ENCODE data around the gene ZNF771.

ZNF771 gene

GRCh38 chr16:30418350-30419181, 11.2 kb downstream of the ZNF771 start:
- Mint-ChIP-seq H3K27me3 (no peaks in the 10 kb centered on the region), H3K36me3 (peaks cover 28 to 50% of the 10 kb centered on the region in 2 donors), H3K4me1 (peaks cover 24 to 34% of the 10 kb centered on the region in 2 donors), H3K27ac (peak overlapping the region; percentile 83), H3K9me3 (no peaks in the 10 kb centered on the region), H3K4me3 (peak overlapping the region; percentile 53 to 72)
- ATAC-seq (replicated peaks) (no peak), DNase-seq (no peak)

GRCh38 chr16:30421010-30421409, 13.6 kb downstream of the ZNF771 start:
- Mint-ChIP-seq H3K9me3 (no peaks in the 10 kb centered on the region), H3K27me3 (no peaks in the 10 kb centered on the region), H3K4me3 (no peak overlapping the region), H3K36me3 (peaks cover 34 to 55% of the 10 kb centered on the region in 2 donors), H3K27ac (peak overlapping the region; percentile 28), H3K4me1 (peaks cover 23 to 28% of the 10 kb centered on the region in 2 donors)
- no peak for DNase-seq
- no peak for ATAC-seq (replicated peaks)

DNA sequence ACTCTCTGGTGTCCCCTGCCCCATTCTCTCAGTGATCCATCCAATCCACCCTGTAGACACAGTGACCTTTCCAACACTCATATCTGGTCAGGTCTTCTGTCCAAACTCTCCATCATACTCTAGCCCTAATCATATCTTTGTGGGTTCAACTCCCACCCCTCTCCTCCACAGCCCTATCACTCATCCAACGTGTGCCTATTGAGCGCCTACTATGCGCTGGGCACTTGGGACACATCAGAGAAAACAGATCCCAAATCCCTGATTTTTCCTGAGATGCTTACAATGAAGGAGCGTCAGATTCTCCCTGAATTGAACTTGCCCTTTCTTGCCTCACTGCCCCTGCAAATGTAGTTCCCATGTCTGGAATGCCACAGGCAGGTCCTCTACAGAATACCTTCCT, 20.6 kb downstream of the ZNF771 start:
- H3K27ac Mint-ChIP-seq = no peak overlapping the region

DNA sequence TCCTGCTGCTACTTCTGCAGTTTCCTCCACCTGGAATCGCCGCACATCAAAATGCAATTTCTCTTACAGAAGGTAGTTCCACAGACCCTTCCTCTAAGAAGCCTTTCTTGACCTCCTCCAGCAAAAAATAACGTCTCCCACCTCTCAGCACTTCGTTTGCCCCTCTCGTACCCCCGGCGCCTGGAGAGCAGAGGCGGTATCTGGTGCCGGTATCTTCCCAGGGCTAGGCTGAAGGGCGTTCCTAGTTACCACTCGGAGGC, 21.9 kb downstream of the ZNF771 start:
- no peak for DNase-seq
- Mint-ChIP-seq H3K27ac (no peak overlapping the region), H3K9me3 (no peaks in the 10 kb centered on the region), H3K4me1 (peaks cover 8 to 15% of the 10 kb centered on the region in 2 donors), H3K27me3 (no peaks in the 10 kb centered on the region), H3K4me3 (no peak overlapping the region), H3K36me3 (peaks cover 16 to 31% of the 10 kb centered on the region in 2 donors)
- peak in 1 of 2 donors; percentile 28 for ATAC-seq (replicated peaks)

More for the DNA sequence above, 20.6 kb downstream of the ZNF771 start:
- DNase-seq (no peak), ATAC-seq (replicated peaks) (no peak)
- peaks cover 8 to 13% of the 10 kb centered on the region in 2 donors for H3K4me1 Mint-ChIP-seq
- H3K4me3 Mint-ChIP-seq = peak overlapping the region in 1 of 2 donors; percentile 41
- H3K9me3 Mint-ChIP-seq = no peaks in the 10 kb centered on the region
- no peaks in the 10 kb centered on the region for H3K27me3 Mint-ChIP-seq
- peaks cover 22 to 38% of the 10 kb centered on the region in 2 donors for H3K36me3 Mint-ChIP-seq

DNA sequence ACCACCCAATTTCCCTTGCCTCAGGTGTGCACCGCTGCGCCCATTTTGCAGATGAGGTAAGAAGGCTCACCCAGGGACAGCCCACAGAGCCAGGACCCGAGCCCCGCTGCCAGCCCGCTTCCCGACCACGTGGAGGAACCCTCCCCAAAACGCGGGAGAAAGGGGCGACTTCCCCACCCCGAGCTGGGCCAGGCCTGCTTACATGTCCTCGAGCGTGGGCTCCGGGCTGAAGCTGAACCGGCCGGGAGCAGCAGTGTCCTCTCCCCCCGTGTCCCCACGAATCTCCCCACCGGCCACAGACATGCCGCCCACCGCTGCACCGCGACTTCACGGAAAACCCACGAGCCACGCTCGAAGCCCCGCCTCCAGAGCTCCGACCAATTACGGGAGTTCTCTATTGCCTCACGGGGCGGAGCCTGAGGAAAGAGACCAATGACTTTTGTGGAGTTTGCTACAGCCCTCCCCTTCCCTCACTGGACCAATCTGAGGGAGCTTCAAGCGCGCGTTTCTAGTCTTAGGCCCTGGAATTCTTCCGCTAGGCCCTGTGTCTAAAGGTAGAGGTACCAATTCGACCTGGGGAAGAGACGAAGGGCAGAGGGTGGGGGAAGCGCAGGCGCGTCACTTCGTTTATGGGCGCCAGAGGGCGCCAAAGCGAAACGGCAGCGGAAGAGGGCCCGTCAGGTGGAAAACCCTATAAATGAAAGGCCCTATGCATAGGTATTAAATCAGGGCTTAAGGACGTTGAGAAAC, 22.4 kb downstream of the ZNF771 start, which contains the start of gene DCTPP1:
Gene DCTPP1 (minus strand): TSS at position 353 of the 750 bp plus-strand sequence. CDS start 50 bp downstream, at position 303.
- no peak within 1 kb of the TSS for H3K27ac Mint-ChIP-seq
- no peaks in the 10 kb centered on the region for H3K9me3 Mint-ChIP-seq
- peaks cover 13 to 26% of the 10 kb centered on the region in 2 donors for H3K36me3 Mint-ChIP-seq
- no peak within 1 kb of the TSS for H3K4me3 Mint-ChIP-seq
- H3K27me3 Mint-ChIP-seq = no peaks in the 10 kb centered on the region
- ATAC-seq (replicated peaks) (peak; percentile 96 to 97), DNase-seq (peak; percentile 97)
- peaks cover 12 to 18% of the 10 kb centered on the region in 2 donors for H3K4me1 Mint-ChIP-seq

DNA sequence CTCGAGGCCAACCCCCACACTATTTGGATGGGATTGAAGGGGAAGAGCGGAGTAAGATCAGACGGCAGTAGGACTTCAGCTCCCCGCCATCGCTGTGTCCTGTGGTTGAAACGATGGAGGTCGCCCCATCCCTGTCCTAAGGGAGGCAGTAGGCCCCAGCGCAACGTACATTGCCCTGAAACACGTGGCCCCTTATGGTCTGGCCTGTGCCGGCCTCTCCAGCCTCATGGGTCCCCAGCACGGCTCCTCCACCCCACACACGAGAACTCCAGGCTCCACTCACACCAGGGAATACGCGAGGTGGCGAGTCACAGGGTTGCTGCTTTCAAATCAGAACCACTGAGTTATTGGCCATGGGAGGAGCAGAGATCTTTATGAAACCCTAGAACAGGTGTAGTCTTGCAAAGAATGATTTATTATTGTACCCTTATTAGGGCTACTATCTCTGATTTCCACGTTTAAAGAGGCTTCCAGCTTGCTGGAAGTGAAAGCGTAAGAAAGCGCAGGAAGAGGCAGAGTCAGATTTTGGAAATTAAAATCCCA, 23.1 kb downstream of the ZNF771 start:
- peaks cover 12 to 24% of the 10 kb centered on the region in 2 donors for H3K36me3 Mint-ChIP-seq
- no peak for DNase-seq
- no peaks in the 10 kb centered on the region for H3K27me3 Mint-ChIP-seq
- H3K9me3 Mint-ChIP-seq = no peaks in the 10 kb centered on the region
- H3K4me1 Mint-ChIP-seq = peaks cover 15 to 20% of the 10 kb centered on the region in 2 donors
- H3K27ac Mint-ChIP-seq = no peak overlapping the region
- no peak overlapping the region for H3K4me3 Mint-ChIP-seq
- ATAC-seq (replicated peaks) = peak; percentile 24 to 27

DNA sequence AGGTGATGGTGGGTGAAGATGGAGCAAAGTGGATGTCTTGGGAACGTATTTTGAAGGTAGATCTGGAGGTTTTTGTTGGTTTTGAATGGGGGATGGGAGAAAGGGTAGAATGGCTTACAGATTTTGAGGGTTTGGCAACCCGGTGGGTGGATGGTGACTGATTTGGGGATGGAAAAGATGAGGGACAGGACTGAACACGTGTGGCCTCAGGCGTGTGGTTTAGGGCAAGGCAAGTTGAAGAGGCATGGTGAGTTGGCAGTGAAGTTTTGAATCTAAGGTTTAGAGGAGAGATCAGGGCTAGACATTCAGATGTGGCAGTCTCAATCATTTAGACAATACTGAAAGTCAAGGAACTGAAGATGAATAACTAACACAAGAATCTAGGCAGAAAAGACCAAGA, 27.4 kb downstream of the ZNF771 start:
- no peaks in the 10 kb centered on the region for H3K27me3 Mint-ChIP-seq
- peaks cover 10 to 20% of the 10 kb centered on the region in 2 donors for H3K4me1 Mint-ChIP-seq
- DNase-seq (no peak), ATAC-seq (replicated peaks) (no peak)
- H3K4me3 Mint-ChIP-seq = peak overlapping the region in 1 of 2 donors; percentile 1
- H3K27ac Mint-ChIP-seq = peak overlapping the region; percentile 38
- no peaks in the 10 kb centered on the region for H3K9me3 Mint-ChIP-seq
- H3K36me3 Mint-ChIP-seq = no peaks in the 10 kb centered on the region

DNA sequence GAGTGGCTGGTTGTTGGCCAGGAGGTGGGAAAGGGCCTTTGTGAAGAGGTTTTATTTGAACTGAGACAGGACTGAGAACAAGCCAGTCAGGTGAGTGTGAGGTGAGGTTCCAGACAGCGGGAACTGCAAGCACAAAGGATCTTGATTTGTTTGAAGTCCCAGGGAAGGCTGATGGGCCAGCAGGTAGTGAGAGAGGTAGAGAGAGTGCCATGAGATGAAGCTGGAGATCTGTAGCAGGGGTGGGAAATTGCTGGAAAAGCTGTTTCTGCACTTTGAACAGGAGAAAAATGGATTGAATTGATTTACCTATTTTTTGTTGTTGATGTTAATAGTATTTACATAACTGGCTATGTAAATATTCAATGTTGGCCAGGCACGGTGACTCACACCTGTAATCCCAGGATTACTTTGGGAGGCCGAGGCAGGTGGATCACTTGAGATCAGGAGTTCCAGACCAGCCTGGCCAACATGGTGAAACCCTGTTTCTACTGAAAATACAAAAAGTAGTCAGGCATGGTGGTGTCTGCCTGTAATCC, 30.2 kb downstream of the ZNF771 start:
- no peak overlapping the region for H3K4me3 Mint-ChIP-seq
- no peaks in the 10 kb centered on the region for H3K9me3 Mint-ChIP-seq
- H3K36me3 Mint-ChIP-seq = peaks cover 3 to 7% of the 10 kb centered on the region in 2 donors
- peaks cover 14 to 37% of the 10 kb centered on the region in 2 donors for H3K4me1 Mint-ChIP-seq
- ATAC-seq (replicated peaks) = no peak
- no peaks in the 10 kb centered on the region for H3K27me3 Mint-ChIP-seq
- H3K27ac Mint-ChIP-seq = no peak overlapping the region
- DNase-seq = no peak

- H3K4me1 Mint-ChIP-seq = peaks cover 20 to 48% of the 10 kb centered on the region in 2 donors
- DNase-seq (no peak), ATAC-seq (replicated peaks) (peak in 1 of 2 donors; percentile 18)
- H3K27ac Mint-ChIP-seq = peak overlapping the region; percentile 52
- peaks cover 0 to 2% of the 10 kb centered on the region in 2 donors for H3K9me3 Mint-ChIP-seq
- H3K4me3 Mint-ChIP-seq = peak overlapping the region; percentile 5 to 40
- H3K36me3 Mint-ChIP-seq = peaks cover 11 to 16% of the 10 kb centered on the region in 2 donors
- H3K27me3 Mint-ChIP-seq = no peaks in the 10 kb centered on the region
Observed at GRCh38 chr16:30438835-30439234, 31.4 kb downstream of the ZNF771 start.

DNA sequence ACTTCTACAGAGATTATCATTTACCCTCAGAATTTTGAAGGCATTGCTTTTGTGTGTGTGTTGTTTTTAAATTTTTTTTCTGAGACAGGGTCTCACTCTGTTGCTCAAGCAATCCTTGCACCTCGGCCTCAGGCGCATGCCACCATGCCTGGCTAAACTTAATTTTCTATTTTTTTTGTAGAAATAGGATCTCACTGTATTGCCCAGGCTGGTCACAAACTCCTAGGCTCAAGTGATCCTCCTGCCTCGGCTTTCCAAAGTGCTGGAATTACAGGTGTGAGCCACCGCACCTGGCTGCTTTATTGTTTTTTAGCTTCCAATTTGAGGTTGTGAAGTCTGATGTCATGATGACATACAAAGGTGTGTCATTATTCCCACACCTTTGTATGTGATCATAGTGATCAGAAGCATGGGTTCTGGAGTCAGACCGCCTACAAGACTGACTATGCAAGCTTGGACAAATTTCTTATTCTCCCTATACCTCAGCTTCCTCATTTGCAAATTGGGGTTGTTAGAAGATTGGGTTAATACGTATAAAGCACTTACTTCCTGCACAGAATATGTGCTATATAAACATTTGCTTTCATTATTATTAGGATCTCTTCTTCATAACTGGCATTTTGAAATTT, 32.4 kb downstream of the ZNF771 start:
- ATAC-seq (replicated peaks) (peak; percentile 91 to 95), DNase-seq (no peak)
- Mint-ChIP-seq H3K9me3 (peaks cover 0 to 2% of the 10 kb centered on the region in 2 donors), H3K27me3 (no peaks in the 10 kb centered on the region), H3K27ac (peak overlapping the region; percentile 63), H3K4me3 (no peak overlapping the region), H3K36me3 (peaks cover 17 to 26% of the 10 kb centered on the region in 2 donors), H3K4me1 (peaks cover 19 to 53% of the 10 kb centered on the region in 2 donors)

DNA sequence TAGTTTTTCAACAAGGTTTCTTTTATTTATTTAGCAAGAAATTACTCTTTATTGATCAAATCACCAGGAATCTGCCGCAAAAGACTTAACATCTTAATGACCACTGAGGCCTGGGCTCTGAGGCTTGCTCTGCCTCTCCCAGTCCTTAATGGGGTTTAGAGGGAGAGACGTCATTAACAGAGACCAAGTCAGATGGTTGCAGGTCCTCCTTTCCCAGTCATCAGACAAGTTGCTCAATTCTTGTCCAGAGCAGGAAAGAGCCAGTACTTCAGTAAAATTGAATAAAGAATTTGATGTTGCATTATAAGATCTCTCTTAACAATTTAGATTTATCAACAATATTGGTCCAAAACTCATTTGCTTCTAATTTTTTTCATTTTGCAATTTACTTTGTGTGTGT, 36.2 kb downstream of the ZNF771 start:
- DNase-seq = no peak
- Mint-ChIP-seq H3K4me1 (peaks cover 30 to 74% of the 10 kb centered on the region in 2 donors), H3K4me3 (peak overlapping the region; percentile 87 to 94), H3K27me3 (no peaks in the 10 kb centered on the region), H3K36me3 (peaks cover 24 to 30% of the 10 kb centered on the region in 2 donors), H3K27ac (peak overlapping the region; percentile 47), H3K9me3 (peaks cover 0 to 5% of the 10 kb centered on the region in 2 donors)
- no peak for ATAC-seq (replicated peaks)

- Mint-ChIP-seq H3K27ac (peak overlapping the region; percentile 97), H3K9me3 (peaks cover 0 to 5% of the 10 kb centered on the region in 2 donors), H3K27me3 (no peaks in the 10 kb centered on the region), H3K36me3 (peaks cover 24 to 30% of the 10 kb centered on the region in 2 donors), H3K4me1 (peaks cover 28 to 65% of the 10 kb centered on the region in 2 donors), H3K4me3 (peak overlapping the region; percentile 87 to 94)
- no peak for DNase-seq
- no peak for ATAC-seq (replicated peaks)
Observed at GRCh38 chr16:30444231-30445148, 37.1 kb downstream of the ZNF771 start.

DNA sequence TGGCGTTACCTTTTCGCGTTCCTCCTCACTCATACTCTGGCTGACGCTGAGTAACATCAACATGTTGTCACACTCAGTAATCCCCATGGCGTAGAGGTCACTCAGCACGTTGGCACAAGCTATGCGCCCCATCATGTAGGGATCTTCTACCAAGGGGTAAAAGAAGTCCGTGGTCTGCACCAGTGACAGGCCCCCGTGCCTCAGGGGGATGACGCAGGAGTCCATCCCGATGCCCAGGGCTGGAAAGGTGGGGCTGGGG, 37.7 kb downstream of the ZNF771 start:
- ATAC-seq (replicated peaks) (peak in 1 of 2 donors; percentile 17), DNase-seq (no peak)
- Mint-ChIP-seq H3K36me3 (peaks cover 24 to 30% of the 10 kb centered on the region in 2 donors), H3K9me3 (peaks cover 0 to 5% of the 10 kb centered on the region in 2 donors), H3K4me3 (peak overlapping the region; percentile 87 to 94), H3K4me1 (peaks cover 26 to 60% of the 10 kb centered on the region in 2 donors), H3K27me3 (no peaks in the 10 kb centered on the region), H3K27ac (peak overlapping the region; percentile 97)

Data from stimulated activated naive B cell treated with anti-CD40 and anti-IgM and Interleukin-4, amounts not matched to agents 10 μg/mL and 1 μg/mL and 100 μg/mL, for 72 hours (primary cell).